ENCODE measurements around the gene TNFAIP1. TPM values are rescaled to one million over a fixed set of nuclear protein-coding genes. Genes with fewer than 3 reads are reported as not detected.
A peak's percentile ranks its signal among the peaks of the same experiment; 100 is the strongest.
"Not testable (repeated sequence)": the region's sequence is repeated elsewhere in the genome, so short reads cannot be mapped to it uniquely, and the experiment has no call there.

Gene TNFAIP1
- total and polyA plus RNA-seq, 5 donors from 2014 or later = 6.5 to 15.7 (median 9.7) TPM

DNA sequence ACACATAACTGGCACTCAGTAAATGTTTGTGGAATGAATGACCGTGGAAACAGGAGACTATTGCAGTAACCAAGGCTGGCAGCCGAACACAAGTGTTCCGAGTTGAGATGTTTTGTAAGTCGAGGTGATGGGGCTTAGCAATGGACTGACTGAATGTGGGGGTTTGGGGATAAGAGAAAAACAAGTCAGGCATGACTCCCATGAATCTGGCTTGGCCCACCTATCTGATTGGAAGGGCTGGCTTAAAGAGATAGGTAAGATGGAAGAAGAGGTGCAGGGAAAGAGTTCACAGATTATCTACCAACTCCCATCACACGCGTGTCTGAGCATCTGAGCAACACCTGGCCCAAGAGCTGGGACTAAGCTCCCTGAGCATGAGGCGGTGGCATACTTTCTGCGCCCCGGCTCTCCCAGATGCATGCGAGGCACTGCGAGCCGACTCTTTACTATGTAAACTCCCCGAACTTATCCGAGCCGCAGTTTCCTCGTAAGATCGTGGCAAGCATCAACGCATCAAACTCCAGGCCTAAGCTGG is 828 bp upstream of the TNFAIP1 start:
- Histone ChIP-seq H3K36me3 (ENCODE audit: control insufficient read depth, insufficient read depth, low read length) (peaks cover 15% of the 10 kb centered on the region), H3K27me3 (ENCODE audit: control insufficient read depth, insufficient read depth, low read length) (no peaks in the 10 kb centered on the region), H3K4me1 (ENCODE audit: control insufficient read depth, insufficient read depth, low read length, poor library complexity, severe bottlenecking) (peaks cover 26% of the 10 kb centered on the region), H3K4me3 (ENCODE audit: low read depth, low read length) (peak overlapping the region; percentile 63), H3K27ac (ENCODE audit: insufficient read depth, low read length, poor library complexity, severe bottlenecking) (peak overlapping the region; percentile 92), H3K9me3 (ENCODE audit: control insufficient read depth in 2 of 2, low read length in 2 of 2) (no peaks in the 10 kb centered on the region)
- peak overlapping the region; percentile 95 to 98 (median 97) for H3K4me3 Mint-ChIP-seq
- H3K27ac Mint-ChIP-seq = peak overlapping the region; percentile 84 to 97 (median 96)
- H3K36me3 Mint-ChIP-seq = peaks cover 4% of the 10 kb centered on the region
- no peaks in the 10 kb centered on the region for H3K27me3 Mint-ChIP-seq
- no peaks in the 10 kb centered on the region for H3K9me3 Mint-ChIP-seq
- DNase-seq (no peak), ATAC-seq (ENCODE audit: low read depth in 2 of 2) (no peak)
- peaks cover 4 to 56% (median 43%) of the 10 kb centered on the region in 4 donors for H3K4me1 Mint-ChIP-seq

DNA sequence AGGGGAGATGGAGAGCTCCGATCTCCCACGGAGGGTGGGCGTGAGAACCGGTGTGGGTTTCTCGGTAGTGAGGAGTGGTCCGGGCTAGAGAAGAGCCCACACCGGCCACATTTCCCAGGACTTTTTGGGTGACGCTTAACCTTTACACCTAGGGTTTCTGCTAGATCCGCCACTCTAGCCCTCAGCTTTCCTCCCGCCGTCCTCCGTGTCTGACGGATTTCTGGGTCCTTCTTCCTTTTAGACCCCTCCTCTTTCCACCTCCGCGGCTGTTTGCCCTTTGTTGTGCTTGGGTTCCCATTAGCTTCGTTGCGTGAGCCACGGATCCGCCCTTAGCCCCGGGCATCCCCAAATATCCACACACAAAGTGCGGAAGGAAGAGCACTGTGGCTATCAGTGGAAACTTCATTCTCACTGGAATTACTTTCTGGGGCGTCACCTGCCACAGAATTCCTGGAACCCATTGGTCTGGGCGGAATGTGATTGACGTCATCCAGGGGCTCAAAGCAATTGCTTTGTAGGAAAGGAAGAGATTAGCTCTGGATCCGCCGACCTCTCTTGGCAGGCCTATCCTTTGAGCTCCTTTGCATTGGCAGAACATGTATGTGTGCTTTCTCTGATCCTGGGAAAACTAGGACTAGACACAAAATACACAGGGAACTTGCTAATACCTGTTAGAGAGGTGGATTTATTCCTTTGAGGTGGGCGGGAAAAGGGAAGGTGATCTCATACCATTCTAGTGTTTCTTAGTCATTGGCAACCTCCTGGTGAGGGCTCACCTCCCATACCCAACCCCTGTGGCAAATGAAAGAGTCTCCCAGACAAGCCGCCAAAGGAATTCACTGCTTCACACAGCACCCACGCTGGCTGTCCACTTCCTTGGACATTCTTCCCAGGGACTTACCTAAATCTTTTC is 654 bp downstream of the TNFAIP1 start:
- H3K27me3 ChIP-seq (ENCODE audit: control insufficient read depth, insufficient read depth, low read length) = no peaks in the 10 kb centered on the region
- peaks cover 26% of the 10 kb centered on the region for H3K4me1 ChIP-seq (ENCODE audit: control insufficient read depth, insufficient read depth, low read length, poor library complexity, severe bottlenecking)
- peak overlapping the region; percentile 81 for H3K4me3 ChIP-seq (ENCODE audit: low read depth, low read length)
- H3K36me3 ChIP-seq (ENCODE audit: control insufficient read depth, insufficient read depth, low read length) = peaks cover 17% of the 10 kb centered on the region
- no peaks in the 10 kb centered on the region for H3K9me3 Mint-ChIP-seq
- H3K9me3 ChIP-seq (ENCODE audit: control insufficient read depth in 2 of 2, low read length in 2 of 2) = no peaks in the 10 kb centered on the region
- H3K27ac Mint-ChIP-seq = peak overlapping the region; percentile 78 to 97 (median 96)
- H3K36me3 Mint-ChIP-seq = peaks cover 4% of the 10 kb centered on the region
- DNase-seq = peak in 1 of 3 donors; percentile 28
- peak overlapping the region; percentile 95 to 98 (median 97) for H3K4me3 Mint-ChIP-seq
- peaks cover 4 to 56% (median 44%) of the 10 kb centered on the region in 4 donors for H3K4me1 Mint-ChIP-seq
- peak overlapping the region; percentile 92 for H3K27ac ChIP-seq (ENCODE audit: insufficient read depth, low read length, poor library complexity, severe bottlenecking)
- ATAC-seq (ENCODE audit: low read depth in 2 of 2) = no peak
- no peaks in the 10 kb centered on the region for H3K27me3 Mint-ChIP-seq

DNA sequence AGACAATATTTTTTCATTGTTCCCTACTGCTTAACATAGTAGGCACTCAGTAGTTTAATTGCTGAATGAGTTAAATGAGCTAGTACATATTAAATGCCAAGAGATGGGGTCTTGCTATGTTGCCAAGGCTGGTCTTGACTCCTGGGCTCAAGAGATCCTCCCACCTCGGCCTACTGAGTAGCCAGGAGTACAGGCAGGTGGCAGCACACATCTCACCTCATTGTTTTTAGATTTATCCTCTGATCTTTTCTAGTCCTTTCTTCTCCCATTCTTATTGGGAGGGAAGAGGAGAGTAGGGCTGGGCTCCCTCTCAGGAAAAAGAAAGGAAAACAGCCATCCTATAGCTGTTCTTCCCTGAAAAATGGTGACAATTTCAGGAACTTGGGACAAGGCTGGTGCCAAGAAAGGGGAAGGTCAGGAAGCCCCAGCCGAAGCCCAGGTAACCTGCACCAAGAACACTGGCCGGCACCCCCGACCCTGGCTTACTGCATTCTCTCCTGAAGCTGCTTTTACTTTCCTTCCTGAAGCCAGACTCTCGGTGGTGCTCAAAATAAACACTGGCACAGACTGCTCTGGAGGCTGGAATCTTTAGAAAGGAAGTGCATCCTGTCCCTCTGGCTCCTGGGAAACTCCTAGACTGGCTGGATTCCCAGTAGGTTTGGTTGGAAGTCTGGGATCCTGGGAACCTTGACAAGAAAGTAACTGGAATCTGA is 2.7 kb downstream of the TNFAIP1 start:
- peaks cover 32% of the 10 kb centered on the region for H3K36me3 ChIP-seq (ENCODE audit: control insufficient read depth, insufficient read depth, low read length)
- H3K9me3 Mint-ChIP-seq = no peaks in the 10 kb centered on the region
- H3K4me1 ChIP-seq (ENCODE audit: control insufficient read depth, insufficient read depth, low read length, poor library complexity, severe bottlenecking) = peaks cover 26% of the 10 kb centered on the region
- no peak overlapping the region for H3K27ac Mint-ChIP-seq
- H3K27me3 Mint-ChIP-seq = no peaks in the 10 kb centered on the region
- no peaks in the 10 kb centered on the region for H3K27me3 ChIP-seq (ENCODE audit: control insufficient read depth, insufficient read depth, low read length)
- H3K4me1 Mint-ChIP-seq = peaks cover 4 to 50% (median 42%) of the 10 kb centered on the region in 4 donors
- H3K9me3 ChIP-seq (ENCODE audit: control insufficient read depth in 2 of 2, low read length in 2 of 2) = no peaks in the 10 kb centered on the region
- peak overlapping the region; percentile 93 to 98 (median 96) for H3K4me3 Mint-ChIP-seq
- ATAC-seq (ENCODE audit: low read depth in 2 of 2) (no peak), DNase-seq (no peak)
- peaks cover 6% of the 10 kb centered on the region for H3K36me3 Mint-ChIP-seq
- H3K27ac ChIP-seq (ENCODE audit: insufficient read depth, low read length, poor library complexity, severe bottlenecking) = no peak overlapping the region
- H3K4me3 ChIP-seq (ENCODE audit: low read depth, low read length) = no peak overlapping the region

DNA sequence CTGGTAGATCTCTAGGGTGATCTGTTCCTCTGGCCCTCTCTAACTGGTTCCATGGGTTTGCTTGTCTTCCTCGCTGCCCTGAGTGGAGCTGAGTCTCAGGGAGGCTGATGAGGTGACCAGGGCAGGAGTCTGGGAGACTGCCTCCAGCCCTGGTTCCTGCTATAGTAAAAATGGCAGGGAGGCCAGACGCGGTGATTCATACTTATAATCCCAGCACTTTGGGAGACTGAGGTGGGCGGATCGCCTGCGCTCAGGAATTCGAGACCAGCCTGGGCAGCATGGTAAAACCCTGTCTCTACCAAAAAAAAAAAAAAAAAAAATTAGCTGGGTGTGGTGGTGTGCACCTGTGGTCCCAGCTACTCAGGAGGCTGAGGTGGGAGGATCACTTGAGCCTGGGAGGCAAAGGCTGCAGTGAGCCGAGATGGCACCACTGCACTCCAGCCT is 3.2 kb downstream of the TNFAIP1 start:
- ATAC-seq (ENCODE audit: low read depth in 2 of 2); H3K9me3 ChIP-seq (ENCODE audit: control insufficient read depth in 2 of 2, low read length in 2 of 2); H3K27me3 ChIP-seq (ENCODE audit: control insufficient read depth, insufficient read depth, low read length); H3K36me3 Mint-ChIP-seq; H3K4me3 ChIP-seq (ENCODE audit: low read depth, low read length); H3K27me3 Mint-ChIP-seq; DNase-seq; H3K27ac Mint-ChIP-seq; H3K27ac ChIP-seq (ENCODE audit: insufficient read depth, low read length, poor library complexity, severe bottlenecking); H3K9me3 Mint-ChIP-seq: not testable (repeated sequence)
- H3K4me1 ChIP-seq (ENCODE audit: control insufficient read depth, insufficient read depth, low read length, poor library complexity, severe bottlenecking) = peaks cover 26% of the 10 kb centered on the region
- H3K36me3 ChIP-seq (ENCODE audit: control insufficient read depth, insufficient read depth, low read length) = peaks cover 36% of the 10 kb centered on the region
- Mint-ChIP-seq H3K4me1 (peaks cover 4 to 48% (median 40%) of the 10 kb centered on the region in 4 donors), H3K4me3 (peak overlapping the region in 3 of 4 donors; percentile 12 to 58 (median 30))

DNA sequence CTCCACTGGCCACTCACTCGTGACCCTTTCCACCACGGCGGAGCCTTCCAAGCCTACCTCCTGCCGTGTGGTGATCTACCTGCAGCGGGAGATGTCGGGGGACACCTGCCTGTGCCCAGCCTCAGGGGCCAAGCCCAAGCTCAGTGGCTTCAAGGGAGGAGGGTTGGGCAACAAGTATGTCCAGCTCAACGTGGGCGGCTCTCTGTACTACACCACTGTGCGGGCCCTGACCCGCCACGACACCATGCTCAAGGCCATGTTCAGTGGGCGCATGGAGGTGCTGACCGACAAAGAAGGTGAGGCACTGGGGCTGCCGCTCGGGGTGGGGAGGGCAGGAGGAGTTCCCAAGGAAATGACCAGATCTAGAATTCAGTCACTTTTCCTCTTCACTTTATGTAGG is 3.9 kb downstream of the TNFAIP1 start:
- H3K27me3 ChIP-seq (ENCODE audit: control insufficient read depth, insufficient read depth, low read length) = no peaks in the 10 kb centered on the region
- H3K9me3 ChIP-seq (ENCODE audit: control insufficient read depth in 2 of 2, low read length in 2 of 2) = no peaks in the 10 kb centered on the region
- H3K27ac Mint-ChIP-seq = no peak overlapping the region
- DNase-seq = no peak
- H3K27ac ChIP-seq (ENCODE audit: insufficient read depth, low read length, poor library complexity, severe bottlenecking) = no peak overlapping the region
- peaks cover 43% of the 10 kb centered on the region for H3K36me3 ChIP-seq (ENCODE audit: control insufficient read depth, insufficient read depth, low read length)
- peaks cover 21% of the 10 kb centered on the region for H3K4me1 ChIP-seq (ENCODE audit: control insufficient read depth, insufficient read depth, low read length, poor library complexity, severe bottlenecking)
- ATAC-seq (ENCODE audit: low read depth in 2 of 2) = no peak
- no peaks in the 10 kb centered on the region for H3K9me3 Mint-ChIP-seq
- no peak overlapping the region for H3K4me3 ChIP-seq (ENCODE audit: low read depth, low read length)
- no peaks in the 10 kb centered on the region for H3K27me3 Mint-ChIP-seq
- peak overlapping the region in 1 of 4 donors; percentile 61 for H3K4me3 Mint-ChIP-seq
- peaks cover 12% of the 10 kb centered on the region for H3K36me3 Mint-ChIP-seq
- H3K4me1 Mint-ChIP-seq = peaks cover 0 to 42% (median 34%) of the 10 kb centered on the region in 4 donors

DNA sequence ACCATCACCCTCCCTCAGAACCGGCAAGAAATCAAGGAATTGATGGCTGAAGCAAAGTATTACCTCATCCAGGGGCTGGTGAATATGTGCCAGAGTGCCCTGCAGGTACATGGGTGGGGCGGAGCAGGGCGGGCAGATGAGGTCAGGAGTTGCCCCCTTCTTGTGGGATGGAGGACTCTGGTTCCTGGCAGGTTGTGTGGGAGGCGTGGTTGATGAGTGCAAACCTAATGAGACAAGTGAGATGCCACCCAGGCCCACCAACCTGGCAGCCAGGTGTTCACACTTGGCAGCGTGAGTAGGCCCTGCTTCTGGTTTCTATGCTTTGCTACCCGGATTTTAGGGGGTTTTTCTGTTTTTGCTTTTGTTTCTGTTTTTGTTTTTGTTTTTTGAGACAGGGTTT is 4.8 kb downstream of the TNFAIP1 start:
- Mint-ChIP-seq H3K36me3 (peaks cover 12% of the 10 kb centered on the region), H3K4me1 (peaks cover 0 to 32% (median 27%) of the 10 kb centered on the region in 4 donors), H3K27ac (no peak overlapping the region), H3K9me3 (no peaks in the 10 kb centered on the region), H3K4me3 (no peak overlapping the region), H3K27me3 (no peaks in the 10 kb centered on the region)
- ATAC-seq (ENCODE audit: low read depth in 2 of 2) (no peak), DNase-seq (no peak)
- Histone ChIP-seq H3K9me3 (ENCODE audit: control insufficient read depth in 2 of 2, low read length in 2 of 2) (no peaks in the 10 kb centered on the region), H3K27me3 (ENCODE audit: control insufficient read depth, insufficient read depth, low read length) (no peaks in the 10 kb centered on the region), H3K4me1 (ENCODE audit: control insufficient read depth, insufficient read depth, low read length, poor library complexity, severe bottlenecking) (peaks cover 14% of the 10 kb centered on the region), H3K4me3 (ENCODE audit: low read depth, low read length) (no peak overlapping the region), H3K27ac (ENCODE audit: insufficient read depth, low read length, poor library complexity, severe bottlenecking) (no peak overlapping the region), H3K36me3 (ENCODE audit: control insufficient read depth, insufficient read depth, low read length) (peaks cover 51% of the 10 kb centered on the region)

DNA sequence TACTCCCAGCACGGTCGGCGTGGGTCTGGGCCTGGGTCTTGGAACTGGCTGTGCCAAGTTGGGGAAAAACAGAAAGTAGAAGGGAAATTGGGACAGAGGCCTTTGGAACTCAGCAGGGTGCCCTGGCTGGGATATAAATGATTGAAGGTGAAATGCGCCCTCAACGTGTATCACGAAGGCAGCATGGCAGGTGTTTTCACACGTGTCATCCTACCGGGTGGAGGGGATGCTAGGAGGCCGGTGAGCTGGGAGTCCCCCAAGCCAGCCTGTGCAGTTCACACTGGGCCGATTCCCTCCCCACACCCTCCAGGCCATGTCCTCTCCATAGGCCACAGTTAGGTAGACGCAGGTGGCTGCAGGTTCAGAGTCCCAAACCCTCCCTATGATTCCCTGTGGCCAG is 6.0 kb downstream of the TNFAIP1 start:
- peaks cover 5% of the 10 kb centered on the region for H3K4me1 ChIP-seq (ENCODE audit: control insufficient read depth, insufficient read depth, low read length, poor library complexity, severe bottlenecking)
- H3K27ac ChIP-seq (ENCODE audit: insufficient read depth, low read length, poor library complexity, severe bottlenecking) = no peak overlapping the region
- H3K27me3 ChIP-seq (ENCODE audit: control insufficient read depth, insufficient read depth, low read length) = no peaks in the 10 kb centered on the region
- no peak overlapping the region for H3K27ac Mint-ChIP-seq
- no peaks in the 10 kb centered on the region for H3K9me3 Mint-ChIP-seq
- H3K36me3 ChIP-seq (ENCODE audit: control insufficient read depth, insufficient read depth, low read length) = peaks cover 63% of the 10 kb centered on the region
- ATAC-seq (ENCODE audit: low read depth in 2 of 2) (no peak), DNase-seq (no peak)
- H3K36me3 Mint-ChIP-seq = peaks cover 14% of the 10 kb centered on the region
- H3K9me3 ChIP-seq (ENCODE audit: control insufficient read depth in 2 of 2, low read length in 2 of 2) = no peaks in the 10 kb centered on the region
- H3K4me3 Mint-ChIP-seq = no peak overlapping the region
- H3K4me1 Mint-ChIP-seq = peaks cover 0 to 24% (median 20%) of the 10 kb centered on the region in 4 donors
- no peak overlapping the region for H3K4me3 ChIP-seq (ENCODE audit: low read depth, low read length)
- no peaks in the 10 kb centered on the region for H3K27me3 Mint-ChIP-seq
